DMS79 (cell line): ENCODE results near the gene TRPM5.

Experiments
- DNase-seq: peaks from one replicate; lab custom pipeline; 2025; lab: John Stamatoyannopoulos, UW

TRPM5 gene

DNA sequence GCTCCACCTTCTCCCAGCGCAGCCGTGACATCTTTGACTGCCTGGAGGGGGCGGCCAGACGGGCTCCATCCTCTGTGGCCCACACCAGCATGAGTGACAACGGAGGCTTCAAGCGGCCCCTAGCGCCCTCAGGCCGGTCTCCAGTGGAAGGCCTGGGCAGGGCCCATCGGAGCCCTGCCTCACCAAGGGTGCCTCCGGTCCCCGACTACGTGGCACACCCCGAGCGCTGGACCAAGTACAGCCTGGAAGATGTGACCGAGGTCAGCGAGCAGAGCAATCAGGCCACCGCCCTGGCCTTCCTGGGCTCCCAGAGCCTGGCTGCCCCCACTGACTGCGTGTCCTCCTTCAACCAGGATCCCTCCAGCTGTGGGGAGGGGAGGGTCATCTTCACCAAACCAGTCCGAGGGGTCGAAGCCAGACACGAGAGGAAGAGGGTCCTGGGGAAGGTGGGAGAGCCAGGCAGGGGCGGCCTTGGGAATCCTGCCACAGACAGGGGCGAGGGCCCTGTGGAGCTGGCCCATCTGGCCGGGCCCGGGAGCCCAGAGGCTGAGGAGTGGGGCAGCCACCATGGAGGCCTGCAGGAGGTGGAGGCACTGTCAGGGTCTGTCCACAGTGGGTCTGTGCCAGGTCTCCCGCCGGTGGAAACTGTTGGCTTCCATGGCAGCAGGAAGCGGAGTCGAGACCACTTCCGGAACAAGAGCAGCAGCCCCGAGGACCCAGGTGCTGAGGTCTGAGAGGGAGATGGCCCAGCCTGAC is 41.2 kb downstream of the TRPM5 start:
- no peak for DNase-seq

DNA sequence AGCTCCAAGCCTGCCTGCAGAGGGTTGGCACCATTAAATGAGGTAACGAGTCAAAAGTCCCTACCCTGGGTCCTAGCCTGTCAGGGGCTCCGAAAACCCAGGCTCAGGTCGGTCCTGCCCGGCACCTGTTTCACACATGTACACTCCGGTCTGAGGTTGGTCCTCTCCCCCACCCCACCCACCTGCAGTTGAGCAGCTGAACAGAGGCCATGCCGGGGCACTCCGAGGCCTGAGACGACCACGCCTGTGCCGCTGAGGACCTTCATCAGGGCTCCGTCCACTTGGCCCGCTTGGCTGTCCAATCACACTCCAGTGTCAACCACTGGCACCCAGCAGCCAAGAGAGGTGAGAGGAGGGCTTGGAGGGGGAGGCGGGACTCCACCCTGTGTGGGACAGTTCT is 42.2 kb downstream of the TRPM5 start:
- DNase-seq = no peak

DNA sequence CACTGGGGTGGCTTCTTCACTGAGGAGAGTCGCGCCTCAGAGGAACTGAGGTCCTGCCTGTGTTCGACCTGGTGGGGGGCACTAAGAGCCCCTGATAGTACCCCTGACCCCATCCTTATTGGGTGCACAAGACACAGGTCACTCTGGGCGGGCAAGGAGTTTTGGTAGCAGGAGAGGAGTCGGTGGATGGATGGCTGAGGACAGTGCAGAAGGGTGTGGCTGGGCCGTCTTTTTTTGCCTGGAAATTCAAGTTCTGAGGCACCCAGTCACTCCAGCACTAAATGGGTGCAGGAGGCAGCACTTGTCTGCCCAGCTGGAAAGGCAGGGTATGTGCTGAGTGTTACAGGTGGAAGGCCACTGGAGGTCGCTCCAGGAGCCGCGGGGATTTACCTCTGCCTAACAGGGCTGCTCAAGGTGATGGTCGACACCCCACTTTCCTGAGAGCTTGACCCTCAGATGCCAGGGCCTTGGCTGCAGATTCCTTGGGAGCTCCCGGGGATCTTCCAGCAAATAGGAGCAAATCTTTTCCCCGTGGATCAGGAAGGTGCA is 42.8 kb downstream of the TRPM5 start:
- no peak for DNase-seq

DNA sequence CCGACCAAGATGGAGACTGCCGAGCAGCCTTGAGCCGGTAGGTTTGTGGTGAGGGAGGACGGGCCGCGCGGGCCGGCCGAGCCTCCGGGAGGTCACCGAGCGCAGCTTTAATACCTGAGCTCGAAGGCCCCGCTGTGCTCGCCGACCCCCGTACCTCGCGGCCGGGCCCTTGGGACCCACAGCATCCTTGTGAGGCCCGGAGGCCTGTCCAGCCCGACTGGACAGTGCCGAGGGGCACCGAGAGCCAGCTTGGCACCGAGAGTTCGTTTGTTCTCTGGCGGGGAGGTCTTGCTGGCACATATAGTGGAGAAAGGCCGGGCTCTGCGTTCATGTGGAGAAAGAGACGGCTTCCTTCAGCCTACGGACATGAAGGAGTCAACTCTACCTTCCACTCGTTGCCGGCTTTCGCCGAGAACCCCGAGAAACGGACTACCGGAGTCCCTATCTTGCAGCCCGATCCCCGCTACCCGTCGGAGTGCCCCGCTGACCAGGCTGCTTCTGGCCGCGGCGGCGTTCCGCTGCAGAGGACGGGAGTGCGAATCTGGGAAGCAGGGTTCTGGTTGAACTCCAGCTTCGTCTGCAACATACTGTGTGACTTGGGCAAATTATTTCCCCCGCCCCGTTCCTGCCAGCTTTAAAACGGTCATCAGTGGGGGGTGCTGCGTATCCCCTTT is 43.4 kb downstream of the TRPM5 start:
- no peak for DNase-seq

DNA sequence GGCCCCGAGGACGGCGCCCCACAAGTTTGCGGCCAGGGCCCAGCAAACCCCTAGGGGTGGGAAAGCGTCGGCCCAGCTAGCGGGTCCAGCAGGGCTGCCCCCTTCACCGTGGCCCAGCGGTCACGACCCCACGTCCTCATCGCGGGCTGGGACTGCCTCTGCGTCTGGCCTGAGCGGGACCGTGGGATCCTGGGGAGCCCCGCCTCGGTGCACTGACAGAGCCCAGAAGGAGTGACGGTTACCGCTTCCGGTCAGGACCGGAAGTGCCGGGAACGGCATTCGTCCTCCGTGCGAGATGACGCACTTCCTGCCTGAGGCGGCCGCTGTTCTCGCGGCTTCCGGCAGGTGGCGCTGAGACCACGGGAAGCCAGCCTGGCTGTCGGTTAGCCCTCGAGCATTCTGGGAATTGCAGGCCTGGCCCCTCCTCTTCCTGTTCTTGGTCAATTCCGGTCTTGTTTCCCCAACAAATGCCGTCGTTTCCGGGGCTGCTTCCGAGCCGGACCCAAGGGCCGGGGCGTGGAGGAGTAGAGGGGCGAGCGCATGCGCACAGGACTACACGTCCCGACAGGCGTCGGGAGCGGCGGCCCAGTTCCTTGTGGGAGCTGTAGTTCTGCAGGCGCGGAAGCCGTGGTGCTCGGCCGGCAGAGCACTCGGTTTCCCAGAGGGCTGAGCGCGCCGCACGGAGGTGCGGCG is 44.1 kb downstream of the TRPM5 start, which contains the start of gene TSSC4:
Gene TSSC4 (plus strand): TSS at position 682 of the 693 bp plus-strand sequence. CDS start 1,884 bp downstream, outside the sequence.
- peak; percentile 95 for DNase-seq

DNA sequence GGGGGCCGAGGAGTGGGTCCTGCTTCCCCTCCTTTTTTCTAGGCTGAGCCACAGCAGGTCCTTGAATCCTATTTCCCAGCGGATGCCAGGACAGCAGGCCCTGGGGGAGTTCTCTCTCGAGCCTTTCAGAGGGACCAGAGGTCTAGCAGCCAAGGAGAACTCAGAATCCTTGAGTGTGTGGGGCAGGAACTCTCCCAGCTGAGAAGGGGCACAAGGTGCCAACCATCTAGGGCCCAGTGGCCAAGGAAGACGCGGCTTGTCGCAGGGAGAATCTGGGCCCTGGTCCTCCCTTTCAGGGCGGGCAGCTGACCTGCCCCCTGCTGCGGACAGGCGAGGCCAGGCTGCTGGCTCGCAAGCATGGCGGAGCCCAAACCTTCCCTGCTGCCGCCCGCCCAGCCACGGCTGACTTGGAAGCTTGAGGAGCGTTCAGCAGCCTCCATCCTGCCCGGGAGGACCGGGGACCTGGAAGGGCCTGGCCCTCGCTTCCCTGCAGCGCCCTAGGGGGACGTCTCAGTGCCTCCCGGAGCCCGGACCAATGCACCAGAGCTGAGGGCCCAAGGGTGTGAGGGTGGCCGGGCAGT is 44.7 kb downstream of the TRPM5 start:
- DNase-seq = no peak

DNA sequence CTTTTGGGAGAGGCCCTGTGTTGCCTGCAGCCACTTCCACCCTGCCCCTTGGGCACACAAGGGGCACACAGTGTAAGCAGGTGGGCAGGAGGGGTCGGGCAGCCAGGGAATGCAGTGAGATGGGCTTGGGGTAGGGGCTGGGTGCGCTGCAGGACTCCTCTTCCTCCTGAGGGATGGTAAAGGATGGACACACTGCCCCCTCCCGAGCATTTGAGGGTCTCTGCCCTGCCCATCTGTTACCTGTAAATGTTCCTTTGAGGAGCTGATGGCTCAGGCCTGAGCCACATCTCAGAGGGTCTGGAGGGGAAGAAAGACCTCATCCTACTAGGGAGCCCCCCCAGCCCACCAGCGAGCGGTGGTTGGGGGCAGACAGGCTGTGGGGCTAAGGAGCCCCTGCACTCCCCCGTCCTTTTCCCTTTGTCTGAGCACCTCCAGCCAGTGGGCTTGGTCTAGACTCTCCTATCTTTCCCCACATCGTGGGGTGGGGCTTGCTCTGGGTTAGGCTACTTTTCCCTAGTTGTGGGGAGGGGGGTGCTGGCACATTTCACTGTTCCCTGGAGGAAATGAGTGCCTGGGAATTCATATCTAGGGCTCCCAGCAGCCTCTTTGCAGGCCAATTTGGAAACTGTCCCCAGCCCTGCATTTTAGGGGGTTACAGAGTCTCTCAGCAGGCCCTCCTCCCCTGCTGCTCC is 45.5 kb downstream of the TRPM5 start:
- DNase-seq = no peak

DNA sequence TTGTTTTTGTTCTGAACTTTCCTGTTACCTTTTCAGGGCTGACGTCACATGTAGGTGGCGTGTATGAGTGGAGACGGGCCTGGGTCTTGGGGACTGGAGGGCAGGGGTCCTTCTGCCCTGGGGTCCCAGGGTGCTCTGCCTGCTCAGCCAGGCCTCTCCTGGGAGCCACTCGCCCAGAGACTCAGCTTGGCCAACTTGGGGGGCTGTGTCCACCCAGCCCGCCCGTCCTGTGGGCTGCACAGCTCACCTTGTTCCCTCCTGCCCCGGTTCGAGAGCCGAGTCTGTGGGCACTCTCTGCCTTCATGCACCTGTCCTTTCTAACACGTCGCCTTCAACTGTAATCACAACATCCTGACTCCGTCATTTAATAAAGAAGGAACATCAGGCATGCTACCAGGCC is 47.3 kb downstream of the TRPM5 start:
- DNase-seq = no peak

DNA sequence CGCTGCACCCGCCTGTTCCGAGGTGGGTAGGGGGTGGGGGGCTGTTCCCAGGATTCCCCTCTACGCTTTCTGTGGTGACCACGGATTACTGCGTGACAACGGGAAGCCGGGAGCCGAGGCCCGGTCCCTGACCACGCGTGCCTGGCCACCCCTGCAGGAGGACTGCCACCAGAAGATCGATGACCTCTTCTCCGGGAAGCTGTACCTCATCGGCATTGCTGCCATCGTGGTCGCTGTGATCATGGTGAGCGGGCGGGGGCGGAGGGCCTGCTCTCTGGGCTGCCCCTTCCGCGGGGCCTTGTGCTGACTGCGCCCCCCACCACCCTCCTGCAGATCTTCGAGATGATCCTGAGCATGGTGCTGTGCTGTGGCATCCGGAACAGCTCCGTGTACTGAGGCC is 47.8 kb downstream of the TRPM5 start:
- no peak for DNase-seq

DNA sequence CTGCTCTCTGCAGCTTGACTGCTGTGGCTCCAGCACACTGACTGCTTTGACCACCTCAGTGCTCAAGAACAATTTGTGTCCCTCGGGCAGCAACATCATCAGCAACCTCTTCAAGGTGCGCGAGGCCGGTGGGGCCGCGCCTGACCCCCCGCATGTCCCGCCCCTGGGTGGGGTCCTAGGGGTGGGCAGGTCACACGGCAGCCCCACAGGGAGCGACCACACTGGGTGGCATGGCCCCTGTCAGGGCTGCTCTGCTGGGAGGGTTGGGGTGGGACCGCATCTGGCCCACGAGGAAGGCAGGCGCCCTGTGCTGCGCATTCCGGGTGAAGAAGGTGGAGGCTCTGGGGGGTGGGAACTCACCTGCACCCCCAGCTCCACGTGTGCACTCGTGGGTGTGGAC is 48.5 kb downstream of the TRPM5 start:
- DNase-seq = no peak

DNA sequence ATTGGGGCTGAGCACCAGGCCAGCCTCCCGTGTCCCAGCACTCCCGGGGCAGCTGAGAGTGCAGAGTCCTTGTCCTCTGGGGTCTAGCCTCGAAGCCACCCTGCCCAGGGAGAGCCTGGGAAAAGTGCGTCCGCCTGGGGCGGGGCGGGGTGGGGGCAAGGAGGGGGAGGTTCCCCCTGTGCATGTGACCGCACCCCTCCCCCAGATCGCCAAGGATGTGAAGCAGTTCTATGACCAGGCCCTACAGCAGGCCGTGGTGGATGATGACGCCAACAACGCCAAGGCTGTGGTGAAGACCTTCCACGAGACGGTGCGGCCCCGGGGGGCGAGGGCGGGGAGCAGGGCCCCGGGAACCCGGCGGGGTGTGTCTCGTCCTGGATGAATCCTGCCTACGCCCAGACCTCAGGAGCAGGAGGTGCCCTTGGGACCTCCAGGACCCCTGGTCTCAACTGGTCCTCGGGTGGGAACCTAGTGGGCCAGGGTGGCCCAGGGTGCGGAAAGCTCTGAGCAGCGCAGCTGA is 49.0 kb downstream of the TRPM5 start:
- DNase-seq = no peak

DNA sequence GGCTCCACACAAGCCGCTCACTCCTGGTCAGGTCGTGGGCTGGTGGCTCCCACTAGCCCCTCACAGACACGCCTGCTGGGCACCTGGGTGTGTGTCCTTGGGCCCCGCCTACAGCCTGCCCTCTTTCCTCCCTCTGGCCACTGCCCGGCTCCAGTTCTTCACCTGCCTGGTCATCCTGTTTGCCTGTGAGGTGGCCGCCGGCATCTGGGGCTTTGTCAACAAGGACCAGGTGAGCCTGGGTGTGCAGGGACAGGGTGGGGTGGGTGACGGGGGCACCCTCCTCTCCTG is 49.6 kb downstream of the TRPM5 start:
- DNase-seq = no peak
